ENCODE measurements around the gene STX5.
"Not testable (repeated sequence)": the region's sequence is repeated elsewhere in the genome, so short reads cannot be mapped to it uniquely, and the experiment has no call there.

STX5 gene

DNA sequence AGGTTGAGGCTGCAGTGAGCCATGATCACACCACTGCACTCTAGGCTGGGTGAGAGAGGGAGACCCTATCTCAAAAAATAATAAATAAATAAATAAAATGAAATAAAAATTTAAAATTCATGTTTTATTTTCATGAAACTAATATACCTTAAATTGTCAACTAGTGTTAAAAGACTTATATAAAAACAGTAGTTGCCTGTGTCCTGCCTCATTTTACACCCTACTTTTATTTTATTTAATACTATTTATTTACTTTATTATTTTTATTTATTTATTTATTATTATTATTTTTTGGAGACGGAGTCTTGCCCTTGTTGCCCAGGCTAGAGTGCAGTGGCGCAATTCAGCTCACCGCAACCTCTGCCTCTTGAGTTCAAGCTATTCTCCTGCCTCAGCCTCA, 12.3 kb upstream of the STX5 start:
- no peak overlapping the region for H3K4me3 ChIP-seq (IDR thresholded peaks at IDR 0.05; ENCODE audit: insufficient read depth, low read depth, low read length)
- peaks cover 4% of the 10 kb centered on the region; the same call in 1 of the 2 replicates for H3K79me2 ChIP-seq (ENCODE audit: insufficient read depth, low read depth)
- TF ChIP-seq CTCF (conservative IDR thresholded peaks at IDR 0.05; ENCODE audit: low read depth, low read length): no peak
- H3K4me1 ChIP-seq (ENCODE audit: low read depth, poor library complexity, severe bottlenecking): peaks cover 24% of the 10 kb centered on the region
- no peaks in the 10 kb centered on the region for H3K36me3 ChIP-seq (ENCODE audit: insufficient read depth)
- no peak overlapping the region for H3K27ac ChIP-seq
- H3K9ac ChIP-seq: no peak overlapping the region
- no peak overlapping the region for H2AFZ ChIP-seq (ENCODE audit: low read depth)
- no peaks in the 10 kb centered on the region for H4K20me1 ChIP-seq (ENCODE audit: insufficient read depth)
- no peaks in the 10 kb centered on the region for H3K27me3 ChIP-seq (ENCODE audit: insufficient read depth, low read depth)
- no peak overlapping the region for H3K4me2 ChIP-seq

DNA sequence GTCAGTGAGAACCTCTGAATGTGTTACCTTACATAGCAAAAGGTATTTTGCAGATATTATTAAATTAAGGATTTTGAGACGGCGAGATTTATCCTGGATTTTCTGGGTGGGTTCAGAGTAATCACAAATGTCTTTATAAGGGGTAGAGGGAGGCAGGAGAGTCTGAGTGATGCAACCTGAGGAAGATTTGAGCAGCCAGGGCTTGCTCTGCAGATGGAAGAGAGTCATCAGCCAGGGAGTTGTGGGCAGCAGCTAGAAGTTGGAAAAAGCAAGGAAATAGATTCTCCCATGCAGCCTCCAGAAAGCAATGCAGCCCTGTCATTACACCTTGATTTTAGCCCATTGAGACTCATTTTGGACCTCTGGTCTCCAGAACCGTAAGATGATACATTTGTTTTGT, 11.6 kb upstream of the STX5 start:
- no peak for TF ChIP-seq CTCF (conservative IDR thresholded peaks at IDR 0.05; ENCODE audit: low read depth, low read length)
- H3K4me2 ChIP-seq: no peak overlapping the region
- H3K9ac ChIP-seq: no peak overlapping the region
- no peaks in the 10 kb centered on the region for H3K27me3 ChIP-seq (ENCODE audit: insufficient read depth, low read depth)
- peaks cover 11% of the 10 kb centered on the region for H3K79me2 ChIP-seq (ENCODE audit: insufficient read depth, low read depth)
- H3K36me3 ChIP-seq (ENCODE audit: insufficient read depth): no peaks in the 10 kb centered on the region
- H3K4me1 ChIP-seq (ENCODE audit: low read depth, poor library complexity, severe bottlenecking): peaks cover 21% of the 10 kb centered on the region
- H3K27ac ChIP-seq: no peak overlapping the region; the same call in 1 of the 2 replicates
- no peaks in the 10 kb centered on the region for H4K20me1 ChIP-seq (ENCODE audit: insufficient read depth)
- H3K4me3 ChIP-seq (IDR thresholded peaks at IDR 0.05; ENCODE audit: insufficient read depth, low read depth, low read length): no peak overlapping the region
- H2AFZ ChIP-seq (ENCODE audit: low read depth): no peak overlapping the region

- not testable (repeated sequence) for H3K27me3 ChIP-seq (ENCODE audit: insufficient read depth, low read depth); H3K4me3 ChIP-seq (IDR thresholded peaks at IDR 0.05; ENCODE audit: insufficient read depth, low read depth, low read length); H4K20me1 ChIP-seq (ENCODE audit: insufficient read depth); H3K36me3 ChIP-seq (ENCODE audit: insufficient read depth)
- H2AFZ ChIP-seq (ENCODE audit: low read depth): peak overlapping the region; percentile 51
- H3K4me1 ChIP-seq (ENCODE audit: low read depth, poor library complexity, severe bottlenecking): peaks cover 27% of the 10 kb centered on the region
- peak overlapping the region; percentile 95 for H3K27ac ChIP-seq
- peak overlapping the region; percentile 90; the same call in 1 of the 2 replicates for H3K4me2 ChIP-seq
- H3K79me2 ChIP-seq (ENCODE audit: insufficient read depth, low read depth): peaks cover 16% of the 10 kb centered on the region
- peak overlapping the region; percentile 86 for H3K9ac ChIP-seq
Observed at GRCh38 chr11:62842891-62843290, 11.0 kb upstream of the STX5 start.

GRCh38 chr11:62842171-62842741, 10.4 kb upstream of the STX5 start:
- Histone ChIP-seq H3K9ac (peak overlapping the region; percentile 86), H3K27me3 (ENCODE audit: insufficient read depth, low read depth) (no peaks in the 10 kb centered on the region), H3K27ac (peak overlapping the region; percentile 95), H3K4me1 (ENCODE audit: low read depth, poor library complexity, severe bottlenecking) (peaks cover 33% of the 10 kb centered on the region), H4K20me1 (ENCODE audit: insufficient read depth) (no peaks in the 10 kb centered on the region), H3K79me2 (ENCODE audit: insufficient read depth, low read depth) (peaks cover 23% of the 10 kb centered on the region), H3K4me2 (peak overlapping the region; percentile 90), H3K4me3 (IDR thresholded peaks at IDR 0.05; ENCODE audit: insufficient read depth, low read depth, low read length) (no peak overlapping the region), H3K36me3 (ENCODE audit: insufficient read depth) (0 out of 2 replicates have a peak, but pooled peaks cover 4% of the 10 kb centered on the region), H2AFZ (ENCODE audit: low read depth) (peak overlapping the region; percentile 51)
- TF ChIP-seq CTCF (conservative IDR thresholded peaks at IDR 0.05; ENCODE audit: low read depth, low read length): no peak
